Subcutaneous abdominal adipose tissue (tissue), 5 donors: Measurements from ENCODE around the gene EPB41L3.

ENCODE experiments used
- H3K27ac ChIP-seq: one replicate; pipeline ENCODE4 v1.7.0; 2013; ENCODE audit warnings: low read depth, mild to moderate bottlenecking, inconsistent platforms, low read length, moderate library complexity
- H3K27me3 ChIP-seq, 5 donors: one replicate each; pipeline ENCODE4 v1.7.0; 2013; ENCODE audit warnings: low read length in 5 of 5, inconsistent platforms in 1 of 5; ENCODE audit not compliant: control insufficient read depth in 5 of 5, insufficient read depth in 4 of 5
- H3K36me3 ChIP-seq, 5 donors: one replicate each; pipeline ENCODE4 v1.7.0; 2013; ENCODE audit warnings: low read length in 5 of 5; ENCODE audit not compliant: control insufficient read depth in 5 of 5, insufficient read depth in 5 of 5
- H3K4me1 ChIP-seq, 5 donors: one replicate each; pipeline ENCODE4 v1.7.0; 2013; ENCODE audit warnings: low read length in 5 of 5, mild to moderate bottlenecking in 3 of 5, moderate library complexity in 1 of 5; ENCODE audit not compliant: control insufficient read depth in 5 of 5, insufficient read depth in 5 of 5
- H3K4me3 ChIP-seq, 5 donors: one replicate each; pipeline ENCODE4 v1.7.0; 2013; ENCODE audit warnings: low read length in 5 of 5, low read depth in 1 of 5
- H3K9ac ChIP-seq, 5 donors: one replicate each; pipeline ENCODE4 v1.7.0; 2013; ENCODE audit warnings: low read length in 5 of 5, mild to moderate bottlenecking in 4 of 5, moderate library complexity in 3 of 5
- H3K9me3 ChIP-seq, 5 donors: one replicate each; pipeline ENCODE4 v1.7.0; 2013; ENCODE audit warnings: low read length in 5 of 5; ENCODE audit not compliant: control insufficient read depth in 5 of 5
- donor health status: healthy.
- donor health status: healthy.
- donor health status: healthy.
- donor health status: healthy.
- donor health status: healthy.

The EPB41L3 gene

GRCh38 chr18:5461041-5461440, 82.8 kb downstream of the EPB41L3 start:
- no peaks in the 10 kb centered on the region for H3K36me3 ChIP-seq

GRCh38 chr18:5457462-5457957, 86.3 kb downstream of the EPB41L3 start:
- Histone ChIP-seq H3K27ac (no peak overlapping the region), H3K4me3 (no peak overlapping the region), H3K4me1 (peaks cover 0 to 17% (median 5%) of the 10 kb centered on the region in 5 donors), H3K27me3 (no peaks in the 10 kb centered on the region), H3K9me3 (no peaks in the 10 kb centered on the region), H3K36me3 (no peaks in the 10 kb centered on the region), H3K9ac (peak overlapping the region in 1 of 5 donors; percentile 5)

More at GRCh38 chr18:5461041-5461440, 82.8 kb downstream of the EPB41L3 start:
- Histone ChIP-seq H3K4me3 (no peak overlapping the region), H3K4me1 (peaks cover 1 to 38% (median 26%) of the 10 kb centered on the region in 5 donors), H3K9me3 (no peaks in the 10 kb centered on the region), H3K27me3 (no peaks in the 10 kb centered on the region), H3K27ac (no peak overlapping the region), H3K9ac (no peak overlapping the region)

GRCh38 chr18:5456577-5457461, 87.0 kb downstream of the EPB41L3 start:
- Histone ChIP-seq H3K4me3 (peak overlapping the region in 2 of 5 donors; percentile 5 to 35), H3K9me3 (no peaks in the 10 kb centered on the region), H3K27me3 (no peaks in the 10 kb centered on the region), H3K27ac (no peak overlapping the region), H3K4me1 (peaks cover 0 to 16% (median 5%) of the 10 kb centered on the region in 5 donors), H3K9ac (peak overlapping the region in 2 of 5 donors; percentile 5 to 39), H3K36me3 (no peaks in the 10 kb centered on the region)

- Histone ChIP-seq H3K36me3 (no peaks in the 10 kb centered on the region), H3K9ac (no peak overlapping the region), H3K9me3 (no peaks in the 10 kb centered on the region), H3K4me3 (no peak overlapping the region), H3K4me1 (peaks cover 0 to 8% (median 3%) of the 10 kb centered on the region in 5 donors), H3K27ac (no peak overlapping the region), H3K27me3 (no peaks in the 10 kb centered on the region)
Observed at GRCh38 chr18:5455674-5456073, 88.1 kb downstream of the EPB41L3 start.

GRCh38 chr18:5452943-5453443, 90.8 kb downstream of the EPB41L3 start:
- H3K36me3 ChIP-seq: no peaks in the 10 kb centered on the region

GRCh38 chr18:5451871-5452270, 91.9 kb downstream of the EPB41L3 start:
- Histone ChIP-seq H3K4me1 (peaks cover 0 to 7% (median 3%) of the 10 kb centered on the region in 5 donors), H3K9ac (no peak overlapping the region), H3K4me3 (no peak overlapping the region), H3K27me3 (no peaks in the 10 kb centered on the region), H3K36me3 (no peaks in the 10 kb centered on the region), H3K9me3 (no peaks in the 10 kb centered on the region), H3K27ac (no peak overlapping the region)

More at GRCh38 chr18:5452943-5453443, 90.8 kb downstream of the EPB41L3 start:
- H3K27me3 ChIP-seq: no peaks in the 10 kb centered on the region
- H3K4me1 ChIP-seq: peaks cover 0 to 11% (median 3%) of the 10 kb centered on the region in 5 donors
- H3K27ac ChIP-seq: no peak overlapping the region
- H3K9ac ChIP-seq: no peak overlapping the region
- no peak overlapping the region for H3K4me3 ChIP-seq
- H3K9me3 ChIP-seq: no peaks in the 10 kb centered on the region

- H3K9ac ChIP-seq: no peak overlapping the region
- H3K27me3 ChIP-seq: no peaks in the 10 kb centered on the region
- no peak overlapping the region for H3K4me3 ChIP-seq
- peaks cover 0 to 3% (median 0%) of the 10 kb centered on the region in 5 donors for H3K4me1 ChIP-seq
- H3K9me3 ChIP-seq: no peaks in the 10 kb centered on the region
- H3K27ac ChIP-seq: no peak overlapping the region
- no peaks in the 10 kb centered on the region for H3K36me3 ChIP-seq
Observed at GRCh38 chr18:5451150-5451549, 92.6 kb downstream of the EPB41L3 start.

GRCh38 chr18:5449858-5450509, 93.8 kb downstream of the EPB41L3 start:
- H3K36me3 ChIP-seq: peaks cover 0 to 2% (median 0%) of the 10 kb centered on the region in 5 donors
- H3K4me3 ChIP-seq: no peak overlapping the region
- no peaks in the 10 kb centered on the region for H3K9me3 ChIP-seq
- no peaks in the 10 kb centered on the region for H3K27me3 ChIP-seq
- no peak overlapping the region for H3K27ac ChIP-seq
- no peak overlapping the region for H3K9ac ChIP-seq
- peaks cover 0 to 3% (median 0%) of the 10 kb centered on the region in 5 donors for H3K4me1 ChIP-seq

- no peak overlapping the region for H3K4me3 ChIP-seq
- H3K9me3 ChIP-seq: no peaks in the 10 kb centered on the region
- H3K27me3 ChIP-seq: no peaks in the 10 kb centered on the region
- H3K27ac ChIP-seq: no peak overlapping the region
- no peak overlapping the region for H3K9ac ChIP-seq
- peaks cover 0 to 3% (median 0%) of the 10 kb centered on the region in 5 donors for H3K4me1 ChIP-seq
- peaks cover 0 to 15% (median 2%) of the 10 kb centered on the region in 5 donors for H3K36me3 ChIP-seq
Observed at GRCh38 chr18:5447442-5447841, 96.4 kb downstream of the EPB41L3 start.
